WTC11 (cell line): Measurements from ENCODE around the gene KDM4F.

ENCODE experiments used
- FOXJ3 ChIP-seq: sonication (generic); formaldehyde crosslinking; IDR thresholded peaks from 2 replicates; pipeline ENCODE4 v1.9.0; 2021; ENCODE audit warnings: missing genetic modification reagents, mild to moderate bottlenecking, borderline replicate concordance
- NFYB ChIP-seq: sonication (generic); formaldehyde crosslinking; conservative IDR thresholded peaks from 2 replicates; pipeline ENCODE4 v1.8.0; 2022; ENCODE audit warnings: low read depth, missing genetic modification reagents
- NR2C2 ChIP-seq: sonication (generic); formaldehyde crosslinking; IDR thresholded peaks from 2 replicates; pipeline ENCODE4 v1.8.0; 2022; ENCODE audit warnings: mild to moderate bottlenecking, missing genetic modification reagents
- ZNF232 ChIP-seq: sonication (generic); formaldehyde crosslinking; IDR thresholded peaks from 2 replicates; pipeline ENCODE4 v1.8.0; 2022; ENCODE audit warnings: mild to moderate bottlenecking, missing genetic modification reagents
- TF ChIP-seq, protein P1 (sequence below): sonication (generic); formaldehyde crosslinking; IDR thresholded peaks from 2 replicates; pipeline ENCODE4 v1.8.0; 2022; ENCODE audit warnings: mild to moderate bottlenecking, missing genetic modification reagents
- TF ChIP-seq, protein P2 (sequence below): sonication (generic); formaldehyde crosslinking; IDR thresholded peaks from 2 replicates; pipeline ENCODE4 v1.8.0; 2022; ENCODE audit warnings: mild to moderate bottlenecking, missing genetic modification reagents
- TF ChIP-seq, protein P3 (sequence below): fragments of 200-600 bp; IDR thresholded peaks from 2 replicates; pipeline ENCODE4 v1.8.0; 2022; ENCODE audit warnings: antibody characterized with exemption
- TF ChIP-seq, protein P4 (sequence below): sonication (generic); formaldehyde crosslinking; IDR thresholded peaks from 2 replicates; pipeline ENCODE4 v1.8.1; 2023; ENCODE audit warnings: mild to moderate bottlenecking, missing genetic modification reagents, moderate library complexity

DNA sequence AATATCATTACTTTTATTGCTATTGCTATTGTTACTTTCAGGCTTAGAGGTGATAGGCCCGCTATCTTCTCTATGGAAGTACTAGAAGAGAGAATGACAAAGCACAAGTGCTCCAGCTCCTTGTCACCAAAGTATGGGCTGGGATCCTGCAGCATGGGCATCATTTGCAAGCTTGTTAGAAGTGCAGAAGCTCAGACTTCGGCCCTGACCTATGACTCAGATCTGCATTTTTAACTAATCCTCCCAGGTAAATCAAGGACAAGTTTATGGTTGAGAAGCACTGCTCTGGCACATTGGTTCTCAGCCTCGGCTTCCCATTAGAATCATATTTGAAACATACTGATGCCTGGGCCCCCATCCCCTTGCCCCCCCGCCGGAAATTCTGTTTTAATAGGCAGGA is 31.8 kb downstream of the KDM4F start:
- TF ChIP-seq NFYB (CRISPR knock-in tag), result no peak
- no peak for TF ChIP-seq NR2C2 (CRISPR knock-in tag)
- TF ChIP-seq, protein P1, sequence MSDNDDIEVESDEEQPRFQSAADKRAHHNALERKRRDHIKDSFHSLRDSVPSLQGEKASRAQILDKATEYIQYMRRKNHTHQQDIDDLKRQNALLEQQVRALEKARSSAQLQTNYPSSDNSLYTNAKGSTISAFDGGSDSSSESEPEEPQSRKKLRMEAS (CRISPR knock-in tag), result no peak
- no peak for TF ChIP-seq FOXJ3 (CRISPR knock-in tag)
- TF ChIP-seq, protein P2, sequence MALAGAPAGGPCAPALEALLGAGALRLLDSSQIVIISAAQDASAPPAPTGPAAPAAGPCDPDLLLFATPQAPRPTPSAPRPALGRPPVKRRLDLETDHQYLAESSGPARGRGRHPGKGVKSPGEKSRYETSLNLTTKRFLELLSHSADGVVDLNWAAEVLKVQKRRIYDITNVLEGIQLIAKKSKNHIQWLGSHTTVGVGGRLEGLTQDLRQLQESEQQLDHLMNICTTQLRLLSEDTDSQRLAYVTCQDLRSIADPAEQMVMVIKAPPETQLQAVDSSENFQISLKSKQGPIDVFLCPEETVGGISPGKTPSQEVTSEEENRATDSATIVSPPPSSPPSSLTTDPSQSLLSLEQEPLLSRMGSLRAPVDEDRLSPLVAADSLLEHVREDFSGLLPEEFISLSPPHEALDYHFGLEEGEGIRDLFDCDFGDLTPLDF (CRISPR knock-in tag), result no peak
- no peak for TF ChIP-seq ZNF232
- TF ChIP-seq, protein P3, sequence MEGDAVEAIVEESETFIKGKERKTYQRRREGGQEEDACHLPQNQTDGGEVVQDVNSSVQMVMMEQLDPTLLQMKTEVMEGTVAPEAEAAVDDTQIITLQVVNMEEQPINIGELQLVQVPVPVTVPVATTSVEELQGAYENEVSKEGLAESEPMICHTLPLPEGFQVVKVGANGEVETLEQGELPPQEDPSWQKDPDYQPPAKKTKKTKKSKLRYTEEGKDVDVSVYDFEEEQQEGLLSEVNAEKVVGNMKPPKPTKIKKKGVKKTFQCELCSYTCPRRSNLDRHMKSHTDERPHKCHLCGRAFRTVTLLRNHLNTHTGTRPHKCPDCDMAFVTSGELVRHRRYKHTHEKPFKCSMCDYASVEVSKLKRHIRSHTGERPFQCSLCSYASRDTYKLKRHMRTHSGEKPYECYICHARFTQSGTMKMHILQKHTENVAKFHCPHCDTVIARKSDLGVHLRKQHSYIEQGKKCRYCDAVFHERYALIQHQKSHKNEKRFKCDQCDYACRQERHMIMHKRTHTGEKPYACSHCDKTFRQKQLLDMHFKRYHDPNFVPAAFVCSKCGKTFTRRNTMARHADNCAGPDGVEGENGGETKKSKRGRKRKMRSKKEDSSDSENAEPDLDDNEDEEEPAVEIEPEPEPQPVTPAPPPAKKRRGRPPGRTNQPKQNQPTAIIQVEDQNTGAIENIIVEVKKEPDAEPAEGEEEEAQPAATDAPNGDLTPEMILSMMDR, result no peak
- TF ChIP-seq, protein P4, sequence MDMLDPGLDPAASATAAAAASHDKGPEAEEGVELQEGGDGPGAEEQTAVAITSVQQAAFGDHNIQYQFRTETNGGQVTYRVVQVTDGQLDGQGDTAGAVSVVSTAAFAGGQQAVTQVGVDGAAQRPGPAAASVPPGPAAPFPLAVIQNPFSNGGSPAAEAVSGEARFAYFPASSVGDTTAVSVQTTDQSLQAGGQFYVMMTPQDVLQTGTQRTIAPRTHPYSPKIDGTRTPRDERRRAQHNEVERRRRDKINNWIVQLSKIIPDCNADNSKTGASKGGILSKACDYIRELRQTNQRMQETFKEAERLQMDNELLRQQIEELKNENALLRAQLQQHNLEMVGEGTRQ, result no peak
